HepG2 (cell line): Measurements from ENCODE around the gene CCDC121. TPM values are rescaled to one million over a fixed set of nuclear protein-coding genes. Genes with fewer than 3 reads are reported as not detected.

ENCODE experiments used
- ATAC-seq: fragments of 200-7000 bp; cut with Tn5 transposase; 3 replicates; pipeline ENCODE4 v1.9.1; 2020; ENCODE audit warnings: mild to moderate bottlenecking, moderate library complexity
- BruUV-seq: library from RNA; stranded (reverse); fragments of 400-500 nt; replicated peaks from 2 replicates; lab custom pipeline; 2021; lab: Mats Ljungman, UMichigan
- CTCF ChIA-PET: fragments of 300-600 bp; formaldehyde crosslinking; extraction: SDS; loops from one replicate; lab custom pipeline; 2021; ENCODE audit warnings: low total read pairs, inconsistent platforms, low intra/inter-chr PET ratio; lab: Yijun Ruan, JAX
- POLR2A ChIA-PET: fragments of 350-600 bp; sonication (Branson Sonifier 250); formaldehyde crosslinking; loops from one replicate; lab custom pipeline; 2020; ENCODE audit warnings: antibody characterized with exemption, inconsistent platforms; lab: Yijun Ruan, JAX
- DNase-seq: peaks from one replicate; pipeline ENCODE4 v3.0.0-alpha.2; 2015; ENCODE audit warnings: low spot score
- FAIRE-seq: peaks from 3 replicates; lab custom pipeline; 2011; peaks lifted over from hg19 to GRCh38; lab: Jason Lieb, UNC
- H2AFZ ChIP-seq: one replicate; pipeline ENCODE4 v1.6.1; 2011; ENCODE audit warnings: low read length, inconsistent platforms
- H3K27ac ChIP-seq: fragments of 300-600 bp; 3 replicates; pipeline ENCODE4 v1.8.0; 2011; ENCODE audit warnings: mixed run types, mild to moderate bottlenecking, mixed read lengths, low read length, inconsistent platforms; ENCODE audit not compliant: insufficient read depth; ENCODE audit errors: extremely low read length
- H3K27me3 ChIP-seq, 2 experiments: fragments of 200-600 bp in 1 of 2; 2 replicates in 1 of 2; 3 replicates in 1 of 2; pipeline versions ENCODE4 v1.6.0 to v1.8.0; 2011; ENCODE audit warnings: low read length in 2 of 2, mild to moderate bottlenecking in 2 of 2, moderate library complexity in 2 of 2, inconsistent platforms in 1 of 2; ENCODE audit not compliant: insufficient read depth in 2 of 2, control insufficient read depth in 1 of 2
- H3K36me3 ChIP-seq, 2 experiments: fragments of 200-600 bp in 1 of 2; replicated peaks in 1 of 2; 2 replicates in 1 of 2; 3 replicates in 1 of 2; pipeline versions ENCODE4 v1.5.1 to v1.8.0; 2011; ENCODE audit warnings: low read length in 2 of 2, inconsistent platforms in 1 of 2; ENCODE audit not compliant: insufficient read depth in 2 of 2, control insufficient read depth in 1 of 2
- H3K4me1 ChIP-seq: 2 replicates; pipeline ENCODE4 v1.5.1; 2012; ENCODE audit warnings: low read length, inconsistent platforms; ENCODE audit not compliant: insufficient read depth
- H3K4me2 ChIP-seq: 2 replicates; pipeline ENCODE4 v1.6.0; 2011; ENCODE audit warnings: low read depth, low read length, inconsistent platforms
- H3K4me3 ChIP-seq, 3 experiments: fragments of 200-600 bp in 1 of 3; sonication (generic), shearing (Covaris generic) in 1 of 3; replicated peaks in 1 of 3; 2 replicates each; pipeline ENCODE4 v1.5.1; 2011 to 2016; ENCODE audit warnings: low read length in 3 of 3, inconsistent platforms in 2 of 3, low read depth in 2 of 3, mild to moderate bottlenecking in 2 of 3, control low read depth in 1 of 3, mixed read lengths in 1 of 3; ENCODE audit not compliant: insufficient read depth in 1 of 3
- H3K79me2 ChIP-seq: one replicate; pipeline ENCODE4 v1.6.1; 2011; ENCODE audit warnings: low read length, inconsistent platforms; ENCODE audit not compliant: insufficient read depth
- H3K9ac ChIP-seq: 2 replicates; pipeline ENCODE4 v1.6.0; 2011; ENCODE audit warnings: mild to moderate bottlenecking, low read depth, low read length, inconsistent platforms; ENCODE audit not compliant: insufficient read depth
- H3K9me3 ChIP-seq: 2 replicates; pipeline ENCODE4 v1.5.1; 2012; ENCODE audit warnings: mild to moderate bottlenecking, low read length
- H4K20me1 ChIP-seq: 2 replicates; pipeline ENCODE4 v1.6.0; 2011; ENCODE audit warnings: inconsistent platforms, mild to moderate bottlenecking, low read length, moderate library complexity; ENCODE audit not compliant: insufficient read depth
- CEBPB ChIP-seq: IDR thresholded peaks from 2 replicates; pipeline ENCODE4 v1.6.1; 2011; ENCODE audit warnings: low read depth, low read length, improper control_type of control experiment, borderline replicate concordance
- HMGXB4 ChIP-seq, 2 experiments: sonication (generic) in 1 of 2; formaldehyde crosslinking in 1 of 2; IDR thresholded peaks; 2 replicates each; pipeline versions ENCODE4 v1.4.0 to v1.6.1; 2018 to 2020; ENCODE audit warnings: missing genetic modification reagents in 2 of 2, borderline replicate concordance in 1 of 2, low read depth in 1 of 2, mild to moderate bottlenecking in 1 of 2, missing biosample characterization in 1 of 2
- HOXA5 ChIP-seq: sonication (generic); formaldehyde crosslinking; IDR thresholded peaks from 2 replicates; pipeline ENCODE4 v1.4.0; 2020; ENCODE audit warnings: missing genetic modification reagents
- ONECUT2 ChIP-seq: sonication (generic); formaldehyde crosslinking; IDR thresholded peaks from 2 replicates; pipeline ENCODE4 v1.4.0; 2020; ENCODE audit warnings: missing genetic modification reagents
- PHF20 ChIP-seq: sonication (generic); formaldehyde crosslinking; IDR thresholded peaks from 2 replicates; pipeline ENCODE4 v1.5.0; 2020; ENCODE audit warnings: mild to moderate bottlenecking, missing genetic modification reagents
- TIGD3 ChIP-seq: sonication (generic); formaldehyde crosslinking; IDR thresholded peaks from 2 replicates; pipeline ENCODE4 v1.5.1; 2020; ENCODE audit warnings: mild to moderate bottlenecking, missing genetic modification reagents, borderline replicate concordance
- XBP1 ChIP-seq: sonication (generic); formaldehyde crosslinking; IDR thresholded peaks from 2 replicates; pipeline ENCODE4 v1.5.0; 2020; ENCODE audit warnings: missing genetic modification reagents
- ZBED4 ChIP-seq: sonication (generic); formaldehyde crosslinking; IDR thresholded peaks from 2 replicates; pipeline ENCODE4 v1.4.0; 2020; ENCODE audit warnings: missing genetic modification reagents, borderline replicate concordance
- WGBS: methylation state at CpG from one replicate; pipeline ENCODE4 v1.1.6; 2017; ENCODE audit warnings: low lambda C conversion rate; 5-methylcytosine and 5-hydroxymethylcytosine counted together
- in situ Hi-C: cut with HindIII; loops from 2 replicates; pipeline ENCODE4 v1.10.0; 2017; ENCODE audit warnings: low pct_unique_long_range_greater_than_20kb; ENCODE audit not compliant: extremely low pct_ligation_motif_present
- intact Hi-C: fragments of 100-400 bp; cut with micrococcal nuclease; formaldehyde crosslinking; loops from one replicate; pipeline ENCODE4 v1.10.0; 2022; ENCODE audit not compliant: unreplicated experiment
- polyA plus RNA-seq, 8 experiments: library from polyadenylated mRNA; depleted of rRNA in 3 of 8; stranded (reverse) in 7 of 8; unstranded in 1 of 8; fragments of >200 nt; fragmentation: Illumina TruSeq in 4 of 8; extraction: Trizol in 4 of 8; gene quantifications; 2 replicates each; pipeline versions ENCODE4 v1.2.1 to v1.2.3, GENCODE V29; 2011 to 2016; ENCODE audit warnings: low read depth in 4 of 8, missing spikeins in 1 of 8, mixed read lengths in 1 of 8; ENCODE audit not compliant: insufficient read depth in 1 of 8
- total RNA-seq, 5 experiments: library from RNA; depleted of rRNA; stranded (reverse); fragments of >200 nt; fragmentation: Illumina TruSeq; extraction: Trizol; gene quantifications; 2 replicates each; pipeline ENCODE4 v1.2.3, GENCODE V29; 2016; ENCODE audit warnings: low read depth in 1 of 5

CCDC121 gene
- total and polyA plus RNA-seq, 2 of the 13 experiments (the other 11 are each of a cell fraction or from before 2014, with no cell fraction given): 1.9 to 3.0 TPM

- TF ChIP-seq ONECUT2 (no peak), HMGXB4 (CRISPR knock-in tag; IDR thresholded peaks at IDR 0.05; ENCODE audit: borderline replicate concordance in 1 of 2, low read depth in 1 of 2) (no peak), XBP1 (CRISPR knock-in tag) (no peak), PHF20 (CRISPR knock-in tag) (no peak)
Observed at GRCh38 chr2:27653397-27653796, 24.6 kb upstream of the CCDC121 start (continued).

GRCh38 chr2:27652790-27653189, 24.0 kb upstream of the CCDC121 start:
- ChIA-PET POLR2A (interaction anchor here (1.4 to 1.6 kb wide), 2 partner anchors 11 to 29 kb away, joined by 4 to 5 read pairs; partner anchors contain the start of genes SLC4A1AP and SUPT7L), CTCF (no interaction called here)
- ATAC-seq (no peak), FAIRE-seq (no peak), DNase-seq (no peak)
- Histone ChIP-seq H3K4me3 (no peak overlapping the region), H3K36me3 (peaks cover 39 to 92% of the 10 kb centered on the region in 2 experiments), H2AFZ (no peak overlapping the region), H3K79me2 (no peaks in the 10 kb centered on the region), H3K9me3 (no peaks in the 10 kb centered on the region), H3K27me3 (no peaks in the 10 kb centered on the region), H3K4me2 (no peak overlapping the region), H3K4me1 (no peaks in the 10 kb centered on the region), H3K9ac (no peak overlapping the region), H3K27ac (no peak overlapping the region), H4K20me1 (no peaks in the 10 kb centered on the region)
- in situ Hi-C loops: no loop called here
- BruUV-seq: no TSS peak
- no peak for TF ChIP-seq ZBED4 (CRISPR knock-in tag)
- no peak for TF ChIP-seq TIGD3
- TF ChIP-seq CEBPB: no peak
- TF ChIP-seq HOXA5: no peak
- intact Hi-C loops: no loop called here
- 91% methylated on average over 1 of the region's 1 CpG for WGBS
